H1 (cell line): ENCODE results near the gene RBM47. TPM values are rescaled to one million over a fixed set of nuclear protein-coding genes. Genes with fewer than 3 reads are reported as not detected.

Experiments used
- CTCF ChIA-PET: fragments of 300-600 bp; sonication (Branson Sonifier 250); formaldehyde crosslinking; loops from one replicate; lab custom pipeline; 2021; ENCODE audit not compliant: partially characterized antibody; lab: Charles Lee
- POLR2A ChIA-PET: fragments of 300-600 bp; sonication (Branson Sonifier 250); formaldehyde crosslinking; loops from one replicate; lab custom pipeline; 2021; ENCODE audit warnings: inconsistent platforms; ENCODE audit not compliant: partially characterized antibody; lab: Charles Lee
- DNase-seq, 2 experiments: peaks; one replicate each; pipeline versions ENCODE4 v3.0.0 to v3.0.0-alpha.2; 2010 to 2022; ENCODE audit warnings: low spot score in 2 of 2, low read depth in 1 of 2, mixed read lengths in 1 of 2
- FAIRE-seq: peaks from 2 replicates; lab custom pipeline; 2011; peaks lifted over from hg19 to GRCh38; lab: Jason Lieb, UNC
- H2AFZ ChIP-seq: 2 replicates; pipeline ENCODE4 v1.8.1; 2012; ENCODE audit warnings: low read length, inconsistent platforms
- H2AK5ac ChIP-seq: 2 replicates; pipeline ENCODE4 v1.6.1; 2013; ENCODE audit warnings: low read depth, low read length
- H2BK120ac ChIP-seq: replicated peaks from 2 replicates; pipeline ENCODE3; 2013; ENCODE audit warnings: low read depth, low read length, inconsistent platforms
- H2BK12ac ChIP-seq: 2 replicates; pipeline ENCODE4 v1.6.1; 2013; ENCODE audit warnings: low read depth, low read length
- H2BK15ac ChIP-seq: 2 replicates; pipeline ENCODE4 v1.6.1; 2013; ENCODE audit warnings: low read length
- H2BK20ac ChIP-seq: 2 replicates; pipeline ENCODE4 v1.6.1; 2013; ENCODE audit warnings: low read length
- H2BK5ac ChIP-seq: 2 replicates; pipeline ENCODE4 v1.6.1; 2013; ENCODE audit warnings: low read depth, low read length
- H3K14ac ChIP-seq: 2 replicates; pipeline ENCODE4 v1.6.1; 2013; ENCODE audit warnings: inconsistent platforms; ENCODE audit not compliant: insufficient read length
- H3K18ac ChIP-seq: 2 replicates; pipeline ENCODE4 v1.6.1; 2013; ENCODE audit warnings: low read length; ENCODE audit errors: extremely low read depth
- H3K23ac ChIP-seq: 2 replicates; pipeline ENCODE4 v1.6.1; 2013; ENCODE audit warnings: inconsistent platforms; ENCODE audit not compliant: insufficient read length
- H3K23me2 ChIP-seq: 2 replicates; pipeline ENCODE4 v1.6.1; 2013; ENCODE audit warnings: low read depth, low read length
- H3K27ac ChIP-seq: 2 replicates; pipeline ENCODE4 v1.6.1; 2011; ENCODE audit warnings: low read depth, low read length, inconsistent platforms
- H3K27me3 ChIP-seq, 4 experiments: replicated peaks in 1 of 4; 1 replicate in 1 of 4; 2 replicates in 3 of 4; pipeline versions ENCODE4 v1.6.1 to v1.8.1; 2011 to 2013; ENCODE audit warnings: low read length in 3 of 4, mild to moderate bottlenecking in 3 of 4, inconsistent platforms in 2 of 4, mixed read lengths in 2 of 4, moderate library complexity in 1 of 4; ENCODE audit not compliant: control insufficient read depth in 3 of 4, insufficient read depth in 3 of 4; ENCODE audit errors: extremely low read depth in 1 of 4
- H3K36me3 ChIP-seq, 4 experiments: 2 replicates each; pipeline versions ENCODE4 v1.6.1 to v1.8.1; 2011 to 2013; ENCODE audit warnings: mild to moderate bottlenecking in 4 of 4, low read length in 3 of 4, moderate library complexity in 2 of 4, control low read depth in 1 of 4, inconsistent platforms in 1 of 4; ENCODE audit not compliant: insufficient read depth in 4 of 4, control insufficient read depth in 2 of 4
- H3K4ac ChIP-seq: replicated peaks from 2 replicates; pipeline ENCODE3; 2013; ENCODE audit warnings: low read length, low read depth, mixed read lengths, inconsistent platforms; ENCODE audit not compliant: insufficient read length
- H3K4me1 ChIP-seq, 4 experiments: replicated peaks in 1 of 4; 1 replicate in 1 of 4; 2 replicates in 3 of 4; pipeline versions ENCODE4 v1.6.1 to v1.8.1; 2011 to 2013; ENCODE audit warnings: low read length in 3 of 4, inconsistent platforms in 2 of 4, mixed read lengths in 1 of 4; ENCODE audit not compliant: insufficient read depth in 4 of 4, control insufficient read depth in 3 of 4
- H3K4me2 ChIP-seq, 2 experiments: 2 replicates each; pipeline versions ENCODE4 v1.6.1 to v1.8.1; 2011 to 2013; ENCODE audit warnings: low read depth in 2 of 2, low read length in 2 of 2, control low read depth in 1 of 2, inconsistent platforms in 1 of 2, mild to moderate bottlenecking in 1 of 2; ENCODE audit not compliant: insufficient read depth in 1 of 2
- H3K4me3 ChIP-seq, 4 experiments: fragments of 200-600, 300-600 bp in 1 of 4; sonication (generic), shearing (Covaris generic), sonication (Bioruptor Twin) in 1 of 4; 2 replicates each; pipeline versions ENCODE4 v1.5.1 to v1.8.1; 2011 to 2016; ENCODE audit warnings: low read length in 4 of 4, low read depth in 3 of 4, control low read depth in 2 of 4, inconsistent platforms in 2 of 4, mild to moderate bottlenecking in 2 of 4, mixed read lengths in 1 of 4, moderate library complexity in 1 of 4; ENCODE audit not compliant: insufficient read depth in 2 of 4; ENCODE audit errors: extremely low read depth in 1 of 4
- H3K56ac ChIP-seq: replicated peaks from 2 replicates; pipeline ENCODE3; 2013; ENCODE audit warnings: low read depth, mild to moderate bottlenecking, mixed read lengths, low read length, inconsistent platforms; ENCODE audit not compliant: insufficient read length
- H3K79me1 ChIP-seq: 2 replicates; pipeline ENCODE4 v1.6.1; 2013; ENCODE audit warnings: low read depth, low read length, control low read depth
- H3K79me2 ChIP-seq, 2 experiments: 2 replicates each; pipeline versions ENCODE4 v1.6.1 to v1.8.1; 2012 to 2013; ENCODE audit warnings: low read length in 2 of 2, mild to moderate bottlenecking in 2 of 2, inconsistent platforms in 1 of 2; ENCODE audit not compliant: insufficient read depth in 2 of 2, control insufficient read depth in 1 of 2
- H3K9ac ChIP-seq, 4 experiments: replicated peaks in 1 of 4; 1 replicate in 1 of 4; 2 replicates in 3 of 4; pipeline versions ENCODE4 v1.6.1 to v1.8.1; 2011 to 2013; ENCODE audit warnings: low read depth in 3 of 4, low read length in 3 of 4, control low read depth in 2 of 4, mild to moderate bottlenecking in 2 of 4, moderate library complexity in 2 of 4, inconsistent platforms in 1 of 4; ENCODE audit errors: extremely low read depth in 1 of 4
- H3K9me3 ChIP-seq, 2 experiments: 2 replicates each; pipeline versions ENCODE4 v1.6.1 to v1.8.1; 2012 to 2013; ENCODE audit warnings: mild to moderate bottlenecking in 2 of 2, moderate library complexity in 2 of 2, control low read depth in 1 of 2, inconsistent platforms in 1 of 2, low read depth in 1 of 2, low read length in 1 of 2, mixed read lengths in 1 of 2; ENCODE audit not compliant: insufficient read depth in 2 of 2
- H4K20me1 ChIP-seq, 2 experiments: replicated peaks in 1 of 2; 2 replicates each; pipeline versions ENCODE3 to v1.8.1; 2011 to 2013; ENCODE audit warnings: inconsistent platforms in 2 of 2, low read length in 2 of 2, mild to moderate bottlenecking in 1 of 2; ENCODE audit not compliant: insufficient read depth in 2 of 2, control insufficient read depth in 1 of 2
- H4K5ac ChIP-seq: 2 replicates; pipeline ENCODE4 v1.6.1; 2013; ENCODE audit warnings: low read length, low read depth, mixed read lengths, inconsistent platforms; ENCODE audit not compliant: insufficient read length
- H4K8ac ChIP-seq: 2 replicates; pipeline ENCODE4 v1.8.0; 2013; ENCODE audit warnings: mild to moderate bottlenecking, moderate library complexity, low read length, inconsistent platforms; ENCODE audit not compliant: insufficient read depth; ENCODE audit errors: extremely low read depth
- H4K91ac ChIP-seq: replicated peaks from 2 replicates; pipeline ENCODE3; 2013; ENCODE audit warnings: low read length, mixed read lengths, inconsistent platforms; ENCODE audit not compliant: insufficient read length
- ASH2L ChIP-seq: fragments of 200-600, 300-600 bp; sonication (generic); IDR thresholded peaks from one replicate; pipeline ENCODE4 v1.7.1; 2017; ENCODE audit warnings: low read length
- EZH2 ChIP-seq: fragments of 200-600 bp; sonication (generic); IDR thresholded peaks from 2 replicates; pipeline ENCODE4 v1.7.1; 2012; ENCODE audit warnings: low read depth, mild to moderate bottlenecking, moderate library complexity, low read length, inconsistent platforms; ENCODE audit not compliant: severe bottlenecking
- FOSL1 ChIP-seq: IDR thresholded peaks from 2 replicates; pipeline ENCODE4 v1.6.1; 2011; ENCODE audit warnings: mild to moderate bottlenecking, low read depth, low read length, moderate library complexity; ENCODE audit not compliant: insufficient read depth
- POLR2A ChIP-seq, 2 experiments: IDR thresholded peaks; 1 replicate in 1 of 2; 2 replicates in 1 of 2; pipeline ENCODE4 v1.6.1; 2011; ENCODE audit warnings: low read depth in 2 of 2, low read length in 2 of 2, mild to moderate bottlenecking in 2 of 2; ENCODE audit errors: control extremely low read depth in 1 of 2
- POU5F1 ChIP-seq: IDR thresholded peaks from 2 replicates; pipeline ENCODE4 v1.6.1; 2011; ENCODE audit warnings: low read depth, mild to moderate bottlenecking, low read length, moderate library complexity
- SP1 ChIP-seq: IDR thresholded peaks from 2 replicates; pipeline ENCODE4 v1.6.1; 2011; ENCODE audit warnings: low read depth, low read length
- SP4 ChIP-seq: IDR thresholded peaks from 2 replicates; pipeline ENCODE4 v1.6.1; 2012; ENCODE audit warnings: low read length, inconsistent platforms
- WGBS, 2 experiments: shearing (Covaris generic) in 1 of 2; methylation state at CpG; one replicate each; pipeline versions ENCODE4 v1.1.6 to v1.1.7; 2013 to 2015; ENCODE audit warnings: low lambda C conversion rate in 2 of 2, mixed read lengths in 2 of 2, inconsistent platforms in 1 of 2, low coverage in 1 of 2, missing lambda C conversion rate in 1 of 2; ENCODE audit not compliant: insufficient replicate concordance in 2 of 2, insufficient coverage in 1 of 2, insufficient read length in 1 of 2; ENCODE audit errors: extremely low coverage in 1 of 2, missing lambda C conversion rate in 1 of 2; 5-methylcytosine and 5-hydroxymethylcytosine counted together
- polyA plus RNA-seq, 7 experiments: library from polyadenylated mRNA; depleted of rRNA in 3 of 7; stranded (reverse) in 5 of 7; unstranded in 2 of 7; fragments of >200 nt in 5 of 7; fragments of 200-250 nt in 2 of 7; gene quantifications; 1 replicate in 5 of 7; 2 replicates in 1 of 7; 4 replicates in 1 of 7; pipeline versions ENCODE4 v1.2.1 to v1.2.3, GENCODE V29; 2011 to 2013; ENCODE audit warnings: missing spikeins in 2 of 7, mixed read lengths in 2 of 7
- total RNA-seq: library from RNA; stranded (reverse); fragmentation: NEBNext Ultra II Directional; extraction: Animal tissue kit (Norgen Biotek cat#: 25700); gene quantifications from 2 replicates; pipeline ENCODE4 v1.2.1, GENCODE V29; 2021
- TF ChIP-seq, protein P1 (sequence below): IDR thresholded peaks from 2 replicates; pipeline ENCODE4 v1.6.1; 2011; ENCODE audit warnings: low read depth, mild to moderate bottlenecking, low read length; ENCODE audit not compliant: insufficient read depth

Gene RBM47
- total and polyA plus RNA-seq, 2 of the 8 experiments (the other 6 are each of a cell fraction or from before 2014, with no cell fraction given) = 42.8 to 78.9 TPM

DNA sequence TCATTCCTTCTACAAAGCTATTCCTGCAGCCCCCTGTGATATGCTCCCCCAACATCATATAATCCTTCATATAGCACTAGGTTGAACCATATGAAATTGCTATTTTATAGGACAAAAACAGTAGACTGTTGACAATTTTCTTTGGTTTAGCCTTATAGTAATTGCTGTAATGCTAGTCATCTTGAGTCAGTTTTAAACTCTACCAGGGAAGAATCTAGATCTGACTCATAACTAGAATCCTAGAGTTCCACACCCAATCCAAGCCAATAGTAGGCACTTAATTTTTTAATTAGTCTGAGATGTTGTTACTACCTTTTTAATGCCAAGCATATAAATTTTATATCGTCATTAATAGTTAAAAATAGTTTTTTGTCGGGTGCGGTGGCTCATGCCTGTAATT lies 157.7 kb downstream of the RBM47 start:
- no peak overlapping the region for H2BK5ac ChIP-seq
- DNase-seq (no peak), FAIRE-seq (no peak)
- H3K27me3 ChIP-seq = no peaks in the 10 kb centered on the region
- no peaks in the 10 kb centered on the region for H4K20me1 ChIP-seq
- H3K18ac ChIP-seq = no peak overlapping the region
- H3K4me1 ChIP-seq = peaks cover 0 to 7% (median 2%) of the 10 kb centered on the region in 4 experiments; a peak in 2 of 7 replicates
- H2BK15ac ChIP-seq = no peak overlapping the region
- H4K91ac ChIP-seq = no peak overlapping the region
- H3K56ac ChIP-seq = no peak overlapping the region
- H3K4me2 ChIP-seq = no peak overlapping the region
- H2AK5ac ChIP-seq = no peak overlapping the region
- no peak overlapping the region for H4K8ac ChIP-seq
- H3K27ac ChIP-seq = no peak overlapping the region
- H3K14ac ChIP-seq = no peak overlapping the region
- H2BK20ac ChIP-seq = no peak overlapping the region
- H3K23me2 ChIP-seq = no peaks in the 10 kb centered on the region
- H3K9me3 ChIP-seq = no peaks in the 10 kb centered on the region
- no peak overlapping the region for H2BK120ac ChIP-seq
- H3K9ac ChIP-seq = no peak overlapping the region
- ChIA-PET CTCF (no interaction called here), POLR2A (no interaction called here)
- H2BK12ac ChIP-seq = no peak overlapping the region
- no peaks in the 10 kb centered on the region for H3K36me3 ChIP-seq
- TF ChIP-seq SP1 (no peak), POU5F1 (no peak), SP4 (no peak), POLR2A (IDR thresholded peaks at IDR 0.05; ENCODE audit: control extremely low read depth in 1 of 2, low read depth in 2 of 2, low read length in 2 of 2) (no peak), ASH2L (no peak), EZH2 (no peak), FOSL1 (no peak)
- TF ChIP-seq, protein P1, sequence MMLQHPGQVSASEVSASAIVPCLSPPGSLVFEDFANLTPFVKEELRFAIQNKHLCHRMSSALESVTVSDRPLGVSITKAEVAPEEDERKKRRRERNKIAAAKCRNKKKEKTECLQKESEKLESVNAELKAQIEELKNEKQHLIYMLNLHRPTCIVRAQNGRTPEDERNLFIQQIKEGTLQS = no peak
- H3K79me1 ChIP-seq = no peaks in the 10 kb centered on the region
- 82% methylated on average over 3 of the region's 3 CpGs; no CpG with 5 or more reads in 1 of the 2 experiments for WGBS, 2 experiments
- H3K23ac ChIP-seq = no peak overlapping the region
- H3K79me2 ChIP-seq = peaks cover 0 to 18% of the 10 kb centered on the region in 2 experiments; a peak in 2 of 4 replicates
- H4K5ac ChIP-seq = no peak overlapping the region
- H2AFZ ChIP-seq = no peak overlapping the region
- no peak overlapping the region for H3K4me3 ChIP-seq
- H3K4ac ChIP-seq = no peak overlapping the region
